GM12878 (cell line): Measurements from ENCODE around the gene NR1I3.

Experiments
- CEBPB ChIP-seq, 2 experiments: fragments of 150-350 bp in 1 of 2; IDR thresholded peaks; 2 replicates each; pipeline ENCODE4 v1.6.1; 2012 to 2014; ENCODE audit warnings: low read depth in 2 of 2, low read length in 2 of 2, borderline replicate concordance in 1 of 2, inconsistent platforms in 1 of 2
- EGR1 ChIP-seq, 2 experiments: IDR thresholded peaks; 1 replicate in 1 of 2; 2 replicates in 1 of 2; pipeline ENCODE4 v1.6.1; 2011 to 2012; ENCODE audit warnings: low read depth in 2 of 2, low read length in 2 of 2, borderline replicate concordance in 1 of 2, mild to moderate bottlenecking in 1 of 2, moderate library complexity in 1 of 2
- ESRRA ChIP-seq: IDR thresholded peaks from 2 replicates; pipeline ENCODE4 v1.6.1; 2012; ENCODE audit warnings: mild to moderate bottlenecking, low read length, improper control_type of control experiment
- EZH2 ChIP-seq: IDR thresholded peaks from 2 replicates; pipeline ENCODE4 v1.6.1; 2012; ENCODE audit warnings: low read depth, mild to moderate bottlenecking, control low read depth, inconsistent platforms, low read length, borderline replicate concordance; ENCODE audit not compliant: control insufficient read depth
- POLR2AphosphoS5 ChIP-seq: IDR thresholded peaks from 2 replicates; pipeline ENCODE4 v1.6.1; 2011; ENCODE audit warnings: mild to moderate bottlenecking, low read length, inconsistent platforms
- ZNF274 ChIP-seq: IDR thresholded peaks from one replicate; pipeline ENCODE4 v1.8.0; 2011; ENCODE audit not compliant: insufficient read length, insufficient read depth
- TF ChIP-seq, protein P1 (sequence below): IDR thresholded peaks from 2 replicates; pipeline ENCODE4 v1.6.1; 2011; ENCODE audit warnings: borderline replicate concordance, low read depth, mild to moderate bottlenecking, moderate library complexity, mixed read lengths, low read length; ENCODE audit not compliant: insufficient read depth; ENCODE audit errors: extremely low read length
- TF ChIP-seq, protein P2 (sequence below): fragments of 450-650 bp; IDR thresholded peaks from 2 replicates; pipeline ENCODE4 v1.6.1; 2018; ENCODE audit warnings: borderline replicate concordance, mild to moderate bottlenecking; ENCODE audit not compliant: partially characterized antibody
- TF ChIP-seq, protein P3 (sequence below), 3 experiments: IDR thresholded peaks in 2 of 3; conservative IDR thresholded peaks in 1 of 3; 2 replicates each; pipeline ENCODE4 v1.5.1; 2011; ENCODE audit warnings: low read depth in 3 of 3, low read length in 3 of 3, mild to moderate bottlenecking in 3 of 3, control low read depth in 2 of 3, moderate library complexity in 2 of 3, inconsistent platforms in 1 of 3, mixed read lengths in 1 of 3; ENCODE audit not compliant: control insufficient read depth in 2 of 3, insufficient read depth in 1 of 3; ENCODE audit errors: extremely low read depth in 1 of 3
- TF ChIP-seq, protein P4 (sequence below): fragments of 150-350 bp; IDR thresholded peaks from 2 replicates; pipeline ENCODE4 v1.6.1; 2014; ENCODE audit warnings: mild to moderate bottlenecking, low read depth, low read length
- TF ChIP-seq, protein P5 (sequence below): fragments of 450-650 bp; IDR thresholded peaks from 2 replicates; pipeline ENCODE4 v1.6.1; 2017; ENCODE audit warnings: mild to moderate bottlenecking, low read depth, inconsistent platforms; ENCODE audit not compliant: poor library complexity, severe bottlenecking
- TF ChIP-seq, protein P6 (sequence below): IDR thresholded peaks from 2 replicates; pipeline ENCODE4 v1.6.1; 2011; ENCODE audit warnings: mild to moderate bottlenecking, low read depth, low read length, moderate library complexity; ENCODE audit not compliant: insufficient replicate concordance
- TF ChIP-seq, protein P7 (sequence below): fragments of 450-650 bp; formaldehyde crosslinking; IDR thresholded peaks from 2 replicates; pipeline ENCODE4 v1.4.0; 2020; ENCODE audit warnings: mild to moderate bottlenecking, moderate library complexity

DNA sequence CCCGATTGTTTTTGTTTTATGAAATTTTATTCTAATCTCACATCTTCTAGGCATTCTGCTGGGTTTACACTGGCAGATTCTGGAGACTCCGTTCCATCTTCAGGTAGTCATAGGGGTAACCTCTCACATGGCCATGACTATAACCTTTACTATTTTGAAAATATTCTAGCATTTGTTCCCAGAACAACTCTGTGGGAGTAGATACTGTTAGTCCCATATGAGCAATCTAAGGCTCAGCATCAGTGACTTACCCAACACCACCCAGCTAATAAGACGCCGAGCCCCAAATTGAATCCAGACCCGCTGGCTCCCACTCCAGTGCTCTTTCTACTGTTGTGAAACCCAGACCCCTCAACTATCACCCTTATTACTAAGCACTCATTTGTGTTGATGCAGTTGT, 49.0 kb downstream of the NR1I3 start:
- no peak for TF ChIP-seq EZH2
- TF ChIP-seq, protein P1, sequence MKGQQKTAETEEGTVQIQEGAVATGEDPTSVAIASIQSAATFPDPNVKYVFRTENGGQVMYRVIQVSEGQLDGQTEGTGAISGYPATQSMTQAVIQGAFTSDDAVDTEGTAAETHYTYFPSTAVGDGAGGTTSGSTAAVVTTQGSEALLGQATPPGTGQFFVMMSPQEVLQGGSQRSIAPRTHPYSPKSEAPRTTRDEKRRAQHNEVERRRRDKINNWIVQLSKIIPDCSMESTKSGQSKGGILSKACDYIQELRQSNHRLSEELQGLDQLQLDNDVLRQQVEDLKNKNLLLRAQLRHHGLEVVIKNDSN = no peak
- TF ChIP-seq, protein P2, sequence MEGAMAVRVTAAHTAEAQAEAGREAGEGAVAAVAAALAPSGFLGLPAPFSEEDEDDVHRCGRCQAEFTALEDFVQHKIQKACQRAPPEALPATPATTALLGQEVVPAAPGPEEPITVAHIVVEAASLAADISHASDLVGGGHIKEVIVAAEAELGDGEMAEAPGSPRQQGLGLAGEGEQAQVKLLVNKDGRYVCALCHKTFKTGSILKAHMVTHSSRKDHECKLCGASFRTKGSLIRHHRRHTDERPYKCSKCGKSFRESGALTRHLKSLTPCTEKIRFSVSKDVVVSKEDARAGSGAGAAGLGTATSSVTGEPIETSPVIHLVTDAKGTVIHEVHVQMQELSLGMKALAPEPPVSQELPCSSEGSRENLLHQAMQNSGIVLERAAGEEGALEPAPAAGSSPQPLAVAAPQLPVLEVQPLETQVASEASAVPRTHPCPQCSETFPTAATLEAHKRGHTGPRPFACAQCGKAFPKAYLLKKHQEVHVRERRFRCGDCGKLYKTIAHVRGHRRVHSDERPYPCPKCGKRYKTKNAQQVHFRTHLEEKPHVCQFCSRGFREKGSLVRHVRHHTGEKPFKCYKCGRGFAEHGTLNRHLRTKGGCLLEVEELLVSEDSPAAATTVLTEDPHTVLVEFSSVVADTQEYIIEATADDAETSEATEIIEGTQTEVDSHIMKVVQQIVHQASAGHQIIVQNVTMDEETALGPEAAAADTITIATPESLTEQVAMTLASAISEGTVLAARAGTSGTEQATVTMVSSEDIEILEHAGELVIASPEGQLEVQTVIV = no peak
- TF ChIP-seq POLR2AphosphoS5 = no peak
- TF ChIP-seq, protein P3, sequence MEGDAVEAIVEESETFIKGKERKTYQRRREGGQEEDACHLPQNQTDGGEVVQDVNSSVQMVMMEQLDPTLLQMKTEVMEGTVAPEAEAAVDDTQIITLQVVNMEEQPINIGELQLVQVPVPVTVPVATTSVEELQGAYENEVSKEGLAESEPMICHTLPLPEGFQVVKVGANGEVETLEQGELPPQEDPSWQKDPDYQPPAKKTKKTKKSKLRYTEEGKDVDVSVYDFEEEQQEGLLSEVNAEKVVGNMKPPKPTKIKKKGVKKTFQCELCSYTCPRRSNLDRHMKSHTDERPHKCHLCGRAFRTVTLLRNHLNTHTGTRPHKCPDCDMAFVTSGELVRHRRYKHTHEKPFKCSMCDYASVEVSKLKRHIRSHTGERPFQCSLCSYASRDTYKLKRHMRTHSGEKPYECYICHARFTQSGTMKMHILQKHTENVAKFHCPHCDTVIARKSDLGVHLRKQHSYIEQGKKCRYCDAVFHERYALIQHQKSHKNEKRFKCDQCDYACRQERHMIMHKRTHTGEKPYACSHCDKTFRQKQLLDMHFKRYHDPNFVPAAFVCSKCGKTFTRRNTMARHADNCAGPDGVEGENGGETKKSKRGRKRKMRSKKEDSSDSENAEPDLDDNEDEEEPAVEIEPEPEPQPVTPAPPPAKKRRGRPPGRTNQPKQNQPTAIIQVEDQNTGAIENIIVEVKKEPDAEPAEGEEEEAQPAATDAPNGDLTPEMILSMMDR (IDR thresholded peaks at IDR 0.05 in 2 of 3, conservative IDR thresholded peaks at IDR 0.05 in 1 of 3; ENCODE audit: control insufficient read depth in 2 of 3, extremely low read depth in 1 of 3, insufficient read depth in 1 of 3, low read depth in 3 of 3, low read length in 3 of 3) = no peak
- TF ChIP-seq CEBPB (IDR thresholded peaks at IDR 0.05; ENCODE audit: borderline replicate concordance in 1 of 2, low read depth in 2 of 2, low read length in 2 of 2) = no peak
- TF ChIP-seq, protein P4, sequence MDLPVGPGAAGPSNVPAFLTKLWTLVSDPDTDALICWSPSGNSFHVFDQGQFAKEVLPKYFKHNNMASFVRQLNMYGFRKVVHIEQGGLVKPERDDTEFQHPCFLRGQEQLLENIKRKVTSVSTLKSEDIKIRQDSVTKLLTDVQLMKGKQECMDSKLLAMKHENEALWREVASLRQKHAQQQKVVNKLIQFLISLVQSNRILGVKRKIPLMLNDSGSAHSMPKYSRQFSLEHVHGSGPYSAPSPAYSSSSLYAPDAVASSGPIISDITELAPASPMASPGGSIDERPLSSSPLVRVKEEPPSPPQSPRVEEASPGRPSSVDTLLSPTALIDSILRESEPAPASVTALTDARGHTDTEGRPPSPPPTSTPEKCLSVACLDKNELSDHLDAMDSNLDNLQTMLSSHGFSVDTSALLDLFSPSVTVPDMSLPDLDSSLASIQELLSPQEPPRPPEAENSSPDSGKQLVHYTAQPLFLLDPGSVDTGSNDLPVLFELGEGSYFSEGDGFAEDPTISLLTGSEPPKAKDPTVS = no peak
- no peak for TF ChIP-seq EGR1 (IDR thresholded peaks at IDR 0.05; ENCODE audit: borderline replicate concordance in 1 of 2, low read depth in 2 of 2, low read length in 2 of 2)
- TF ChIP-seq, protein P5, sequence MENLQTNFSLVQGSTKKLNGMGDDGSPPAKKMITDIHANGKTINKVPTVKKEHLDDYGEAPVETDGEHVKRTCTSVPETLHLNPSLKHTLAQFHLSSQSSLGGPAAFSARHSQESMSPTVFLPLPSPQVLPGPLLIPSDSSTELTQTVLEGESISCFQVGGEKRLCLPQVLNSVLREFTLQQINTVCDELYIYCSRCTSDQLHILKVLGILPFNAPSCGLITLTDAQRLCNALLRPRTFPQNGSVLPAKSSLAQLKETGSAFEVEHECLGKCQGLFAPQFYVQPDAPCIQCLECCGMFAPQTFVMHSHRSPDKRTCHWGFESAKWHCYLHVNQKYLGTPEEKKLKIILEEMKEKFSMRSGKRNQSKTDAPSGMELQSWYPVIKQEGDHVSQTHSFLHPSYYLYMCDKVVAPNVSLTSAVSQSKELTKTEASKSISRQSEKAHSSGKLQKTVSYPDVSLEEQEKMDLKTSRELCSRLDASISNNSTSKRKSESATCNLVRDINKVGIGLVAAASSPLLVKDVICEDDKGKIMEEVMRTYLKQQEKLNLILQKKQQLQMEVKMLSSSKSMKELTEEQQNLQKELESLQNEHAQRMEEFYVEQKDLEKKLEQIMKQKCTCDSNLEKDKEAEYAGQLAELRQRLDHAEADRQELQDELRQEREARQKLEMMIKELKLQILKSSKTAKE = no peak
- TF ChIP-seq, protein P6, sequence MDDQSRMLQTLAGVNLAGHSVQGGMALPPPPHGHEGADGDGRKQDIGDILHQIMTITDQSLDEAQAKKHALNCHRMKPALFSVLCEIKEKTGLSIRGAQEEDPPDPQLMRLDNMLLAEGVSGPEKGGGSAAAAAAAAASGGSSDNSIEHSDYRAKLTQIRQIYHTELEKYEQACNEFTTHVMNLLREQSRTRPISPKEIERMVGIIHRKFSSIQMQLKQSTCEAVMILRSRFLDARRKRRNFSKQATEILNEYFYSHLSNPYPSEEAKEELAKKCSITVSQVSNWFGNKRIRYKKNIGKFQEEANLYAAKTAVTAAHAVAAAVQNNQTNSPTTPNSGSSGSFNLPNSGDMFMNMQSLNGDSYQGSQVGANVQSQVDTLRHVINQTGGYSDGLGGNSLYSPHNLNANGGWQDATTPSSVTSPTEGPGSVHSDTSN = no peak
- TF ChIP-seq ESRRA = no peak
- TF ChIP-seq, protein P7, sequence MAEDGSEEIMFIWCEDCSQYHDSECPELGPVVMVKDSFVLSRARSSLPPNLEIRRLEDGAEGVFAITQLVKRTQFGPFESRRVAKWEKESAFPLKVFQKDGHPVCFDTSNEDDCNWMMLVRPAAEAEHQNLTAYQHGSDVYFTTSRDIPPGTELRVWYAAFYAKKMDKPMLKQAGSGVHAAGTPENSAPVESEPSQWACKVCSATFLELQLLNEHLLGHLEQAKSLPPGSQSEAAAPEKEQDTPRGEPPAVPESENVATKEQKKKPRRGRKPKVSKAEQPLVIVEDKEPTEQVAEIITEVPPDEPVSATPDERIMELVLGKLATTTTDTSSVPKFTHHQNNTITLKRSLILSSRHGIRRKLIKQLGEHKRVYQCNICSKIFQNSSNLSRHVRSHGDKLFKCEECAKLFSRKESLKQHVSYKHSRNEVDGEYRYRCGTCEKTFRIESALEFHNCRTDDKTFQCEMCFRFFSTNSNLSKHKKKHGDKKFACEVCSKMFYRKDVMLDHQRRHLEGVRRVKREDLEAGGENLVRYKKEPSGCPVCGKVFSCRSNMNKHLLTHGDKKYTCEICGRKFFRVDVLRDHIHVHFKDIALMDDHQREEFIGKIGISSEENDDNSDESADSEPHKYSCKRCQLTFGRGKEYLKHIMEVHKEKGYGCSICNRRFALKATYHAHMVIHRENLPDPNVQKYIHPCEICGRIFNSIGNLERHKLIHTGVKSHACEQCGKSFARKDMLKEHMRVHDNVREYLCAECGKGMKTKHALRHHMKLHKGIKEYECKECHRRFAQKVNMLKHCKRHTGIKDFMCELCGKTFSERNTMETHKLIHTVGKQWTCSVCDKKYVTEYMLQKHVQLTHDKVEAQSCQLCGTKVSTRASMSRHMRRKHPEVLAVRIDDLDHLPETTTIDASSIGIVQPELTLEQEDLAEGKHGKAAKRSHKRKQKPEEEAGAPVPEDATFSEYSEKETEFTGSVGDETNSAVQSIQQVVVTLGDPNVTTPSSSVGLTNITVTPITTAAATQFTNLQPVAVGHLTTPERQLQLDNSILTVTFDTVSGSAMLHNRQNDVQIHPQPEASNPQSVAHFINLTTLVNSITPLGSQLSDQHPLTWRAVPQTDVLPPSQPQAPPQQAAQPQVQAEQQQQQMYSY (CRISPR knock-in tag) = no peak
- TF ChIP-seq ZNF274 = no peak
